H1 (cell line): ENCODE measurements around the gene KIAA0319L.

Experiments used
- BCL11A ChIP-seq, 2 experiments: IDR thresholded peaks; one replicate each; pipeline ENCODE4 v1.6.1; 2011; ENCODE audit warnings: low read depth in 2 of 2, low read length in 2 of 2, mild to moderate bottlenecking in 2 of 2
- GTF2F1 ChIP-seq: IDR thresholded peaks from 2 replicates; pipeline ENCODE4 v1.6.1; 2012; ENCODE audit warnings: low read depth, low read length, improper control_type of control experiment, borderline replicate concordance
- JUN ChIP-seq: IDR thresholded peaks from 2 replicates; pipeline ENCODE4 v1.6.1; 2011; ENCODE audit warnings: low read depth, mild to moderate bottlenecking, improper control_type of control experiment, low read length
- POLR2A ChIP-seq, 2 experiments: IDR thresholded peaks; 1 replicate in 1 of 2; 2 replicates in 1 of 2; pipeline ENCODE4 v1.6.1; 2011; ENCODE audit warnings: low read depth in 2 of 2, low read length in 2 of 2, mild to moderate bottlenecking in 2 of 2; ENCODE audit errors: control extremely low read depth in 1 of 2
- POU5F1 ChIP-seq: IDR thresholded peaks from 2 replicates; pipeline ENCODE4 v1.6.1; 2011; ENCODE audit warnings: low read depth, mild to moderate bottlenecking, low read length, moderate library complexity
- SP1 ChIP-seq: IDR thresholded peaks from 2 replicates; pipeline ENCODE4 v1.6.1; 2011; ENCODE audit warnings: low read depth, low read length
- ZNF274 ChIP-seq: IDR thresholded peaks from 2 replicates; pipeline ENCODE4 v1.7.0; 2012; ENCODE audit warnings: low read length, borderline replicate concordance; ENCODE audit errors: extremely low read depth
- TF ChIP-seq, protein P1 (sequence below), 3 experiments: IDR thresholded peaks; 1 replicate in 2 of 3; 2 replicates in 1 of 3; pipeline versions ENCODE4 v1.5.1 to v1.6.1; 2011; ENCODE audit warnings: low read length in 3 of 3, mild to moderate bottlenecking in 3 of 3, inconsistent platforms in 2 of 3, low read depth in 1 of 3, moderate library complexity in 1 of 3; ENCODE audit not compliant: insufficient read depth in 1 of 3; ENCODE audit errors: control extremely low read depth in 1 of 3

DNA sequence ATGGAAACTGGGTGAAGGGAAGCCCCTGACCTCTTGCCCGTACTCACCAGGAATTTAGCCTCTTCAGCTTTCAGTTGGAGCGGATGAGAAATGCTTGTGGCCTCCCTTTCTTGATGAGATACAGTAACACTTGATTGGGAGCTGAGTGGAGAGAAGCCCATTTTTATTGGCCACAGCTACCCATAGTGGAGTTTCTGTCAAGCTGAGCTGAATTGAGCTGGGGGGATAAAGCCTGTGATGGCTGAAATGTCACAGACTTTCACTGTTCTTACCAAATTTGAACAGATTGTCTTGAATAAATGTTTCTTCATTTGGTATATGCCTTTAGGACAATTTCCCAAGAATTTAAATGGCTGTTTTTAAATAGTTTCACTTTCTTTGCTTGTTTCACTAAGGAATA lies 162.8 kb downstream of the KIAA0319L start:
- TF ChIP-seq GTF2F1 (no peak), ZNF274 (no peak), BCL11A (IDR thresholded peaks at IDR 0.05; ENCODE audit: low read depth in 2 of 2, low read length in 2 of 2) (no peak), POU5F1 (no peak), SP1 (no peak), JUN (no peak), POLR2A (IDR thresholded peaks at IDR 0.05; ENCODE audit: control extremely low read depth in 1 of 2, low read depth in 2 of 2, low read length in 2 of 2) (no peak)
- TF ChIP-seq, protein P1, sequence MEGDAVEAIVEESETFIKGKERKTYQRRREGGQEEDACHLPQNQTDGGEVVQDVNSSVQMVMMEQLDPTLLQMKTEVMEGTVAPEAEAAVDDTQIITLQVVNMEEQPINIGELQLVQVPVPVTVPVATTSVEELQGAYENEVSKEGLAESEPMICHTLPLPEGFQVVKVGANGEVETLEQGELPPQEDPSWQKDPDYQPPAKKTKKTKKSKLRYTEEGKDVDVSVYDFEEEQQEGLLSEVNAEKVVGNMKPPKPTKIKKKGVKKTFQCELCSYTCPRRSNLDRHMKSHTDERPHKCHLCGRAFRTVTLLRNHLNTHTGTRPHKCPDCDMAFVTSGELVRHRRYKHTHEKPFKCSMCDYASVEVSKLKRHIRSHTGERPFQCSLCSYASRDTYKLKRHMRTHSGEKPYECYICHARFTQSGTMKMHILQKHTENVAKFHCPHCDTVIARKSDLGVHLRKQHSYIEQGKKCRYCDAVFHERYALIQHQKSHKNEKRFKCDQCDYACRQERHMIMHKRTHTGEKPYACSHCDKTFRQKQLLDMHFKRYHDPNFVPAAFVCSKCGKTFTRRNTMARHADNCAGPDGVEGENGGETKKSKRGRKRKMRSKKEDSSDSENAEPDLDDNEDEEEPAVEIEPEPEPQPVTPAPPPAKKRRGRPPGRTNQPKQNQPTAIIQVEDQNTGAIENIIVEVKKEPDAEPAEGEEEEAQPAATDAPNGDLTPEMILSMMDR (IDR thresholded peaks at IDR 0.05; ENCODE audit: control extremely low read depth in 1 of 3, insufficient read depth in 1 of 3, low read depth in 1 of 3, low read length in 3 of 3): no peak
